OCI-LY7 (cell line): ENCODE measurements around the gene MYO7A. TPM values are rescaled to one million over a fixed set of nuclear protein-coding genes. Genes with fewer than 3 reads are reported as not detected.

Source experiments
- BruUV-seq: library from RNA; stranded (reverse); fragments of 400-500 nt; replicated peaks from 2 replicates; lab custom pipeline; 2021; lab: Mats Ljungman, UMichigan
- CTCF ChIA-PET: fragments of 300-600 bp; sonication (Branson Sonifier 250); formaldehyde crosslinking; loops from one replicate; lab custom pipeline; 2022; ENCODE audit warnings: antibody characterized with exemption; ENCODE audit not compliant: unreplicated experiment; lab: Charles Lee
- POLR2A ChIA-PET: fragments of 300-600 bp; sonication (Branson Sonifier 250); formaldehyde crosslinking; loops from one replicate; lab custom pipeline; 2022; ENCODE audit warnings: antibody characterized with exemption; lab: Charles Lee
- DNase-seq: peaks from one replicate; pipeline ENCODE4 v3.0.0-alpha.2; 2015; ENCODE audit warnings: low spot score
- H2AFZ ChIP-seq: fragments of 200-600 bp; sonication (generic), shearing (Covaris generic); 2 replicates; pipeline ENCODE4 v1.6.1; 2014; ENCODE audit warnings: mild to moderate bottlenecking, antibody characterized with exemption, low read length, moderate library complexity
- H3K27ac ChIP-seq: fragments of 200-600 bp; sonication (generic); 2 replicates; pipeline ENCODE4 v1.5.1; 2014; ENCODE audit warnings: mixed run types, low read depth, mild to moderate bottlenecking, moderate library complexity, low read length, inconsistent platforms; ENCODE audit not compliant: poor library complexity, severe bottlenecking
- H3K36me3 ChIP-seq: fragments of 200-600 bp; sonication (generic); 2 replicates; pipeline ENCODE4 v1.6.1; 2014; ENCODE audit warnings: mild to moderate bottlenecking, antibody characterized with exemption, low read length, moderate library complexity, mixed read lengths; ENCODE audit not compliant: insufficient read depth
- H3K4me1 ChIP-seq: fragments of 200-600 bp; sonication (generic); 2 replicates; pipeline ENCODE4 v1.5.1; 2014; ENCODE audit warnings: mild to moderate bottlenecking, low read length; ENCODE audit not compliant: insufficient read depth, poor library complexity, severe bottlenecking
- H3K4me2 ChIP-seq: fragments of 200-600 bp; sonication (generic); 2 replicates; pipeline ENCODE4 v1.6.1; 2014; ENCODE audit warnings: mild to moderate bottlenecking, low read length
- H3K4me3 ChIP-seq: fragments of 200-600 bp; sonication (generic); 2 replicates; pipeline ENCODE4 v1.5.1; 2014; ENCODE audit warnings: mild to moderate bottlenecking, low read depth, low read length; ENCODE audit not compliant: poor library complexity, severe bottlenecking
- H3K79me2 ChIP-seq: fragments of 200-600 bp; sonication (generic); 2 replicates; pipeline ENCODE4 v1.6.1; 2016; ENCODE audit warnings: low read depth, mild to moderate bottlenecking, low read length, moderate library complexity, mixed read lengths; ENCODE audit not compliant: insufficient read depth
- H3K9me2 ChIP-seq: fragments of 200-600 bp; sonication (generic); 2 replicates; pipeline ENCODE4 v1.6.1; 2016; ENCODE audit warnings: mild to moderate bottlenecking, low read length, mixed read lengths; ENCODE audit not compliant: insufficient read depth
- H3K9me3 ChIP-seq: fragments of 200-600 bp; sonication (generic); 2 replicates; pipeline ENCODE4 v1.6.1; 2014; ENCODE audit warnings: mild to moderate bottlenecking, mixed run types, low read length, mixed read lengths
- H4K20me1 ChIP-seq: fragments of 200-600 bp; sonication (generic); 2 replicates; pipeline ENCODE4 v1.6.1; 2014; ENCODE audit warnings: mild to moderate bottlenecking, antibody characterized with exemption, low read length, moderate library complexity, mixed read lengths; ENCODE audit not compliant: insufficient read depth
- EZH2phosphoT487 ChIP-seq: fragments of 200-600 bp; sonication (generic); IDR thresholded peaks from 2 replicates; pipeline ENCODE4 v1.6.1; 2018; ENCODE audit warnings: low read depth, borderline replicate concordance, mild to moderate bottlenecking, mixed run types, antibody characterized with exemption, low read length, moderate library complexity, mixed read lengths
- intact Hi-C: fragments of 100-400 bp; cut with micrococcal nuclease; formaldehyde crosslinking; loops from one replicate; pipeline ENCODE4 v1.10.0; 2022; ENCODE audit not compliant: unreplicated experiment
- total RNA-seq, 2 experiments: library from RNA; depleted of rRNA in 1 of 2; stranded (reverse); fragments of >200 nt in 1 of 2; shearing (Covaris generic) in 1 of 2; gene quantifications; 2 replicates each; pipeline ENCODE4 v1.2.3, GENCODE V29; 2014 to 2022
- TF ChIP-seq, protein P1 (sequence below): fragments of 200-600 bp; sonication (generic); conservative IDR thresholded peaks from 2 replicates; pipeline ENCODE4 v1.5.1; 2014; ENCODE audit warnings: mild to moderate bottlenecking, antibody characterized with exemption, low read length, moderate library complexity, mixed read lengths

Gene MYO7A
- total RNA-seq, 2 experiments from 2014 or later = not detected

DNA sequence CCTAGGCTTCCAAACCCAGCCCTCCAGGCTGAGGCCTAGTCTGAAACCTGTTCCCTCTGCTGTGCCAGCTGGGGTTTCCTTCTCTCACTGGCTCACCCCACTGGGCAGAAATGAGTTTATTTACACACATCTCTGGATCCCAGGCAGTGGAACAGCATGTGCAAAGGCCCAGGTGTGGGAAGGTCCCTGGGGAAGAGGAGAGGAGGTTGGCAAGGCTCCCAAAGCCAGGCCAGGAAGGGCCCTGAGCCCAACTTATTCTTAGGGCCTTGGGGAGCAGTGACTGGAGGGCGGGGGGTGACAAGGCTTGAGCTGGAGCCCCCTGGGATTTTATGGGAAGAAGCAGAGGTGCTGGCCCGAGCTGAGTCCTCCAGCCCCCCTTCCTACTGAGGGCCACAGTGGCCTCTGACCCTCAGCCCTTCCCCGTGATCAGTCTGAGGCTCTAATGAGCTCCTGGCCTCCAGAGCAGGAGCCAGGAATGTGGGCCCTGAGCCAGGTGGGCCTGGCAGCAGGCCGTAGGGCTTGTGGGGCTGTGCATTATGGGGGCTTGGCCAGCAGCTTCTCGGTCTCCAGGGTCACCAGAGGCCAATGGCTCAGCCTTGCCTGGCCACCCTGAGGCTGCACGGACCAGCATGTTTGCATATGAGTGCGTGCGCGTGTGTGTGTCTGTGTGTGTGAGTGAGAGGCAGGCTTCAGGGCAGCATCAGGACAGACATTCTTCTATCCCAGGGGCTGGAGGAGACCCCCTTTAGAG, 2.9 kb downstream of the MYO7A start:
- Histone ChIP-seq H3K4me3 (no peak overlapping the region), H3K79me2 (no peaks in the 10 kb centered on the region), H3K27ac (no peak overlapping the region), H3K36me3 (no peaks in the 10 kb centered on the region), H3K9me3 (no peaks in the 10 kb centered on the region), H2AFZ (no peak overlapping the region), H3K9me2 (no peaks in the 10 kb centered on the region), H4K20me1 (no peaks in the 10 kb centered on the region), H3K4me1 (peaks cover 11% of the 10 kb centered on the region), H3K4me2 (no peak overlapping the region)
- intact Hi-C loops = no loop called here
- no peak for DNase-seq
- CTCF ChIA-PET = no interaction called here
- POLR2A ChIA-PET = no interaction called here
- TF ChIP-seq, protein P1, sequence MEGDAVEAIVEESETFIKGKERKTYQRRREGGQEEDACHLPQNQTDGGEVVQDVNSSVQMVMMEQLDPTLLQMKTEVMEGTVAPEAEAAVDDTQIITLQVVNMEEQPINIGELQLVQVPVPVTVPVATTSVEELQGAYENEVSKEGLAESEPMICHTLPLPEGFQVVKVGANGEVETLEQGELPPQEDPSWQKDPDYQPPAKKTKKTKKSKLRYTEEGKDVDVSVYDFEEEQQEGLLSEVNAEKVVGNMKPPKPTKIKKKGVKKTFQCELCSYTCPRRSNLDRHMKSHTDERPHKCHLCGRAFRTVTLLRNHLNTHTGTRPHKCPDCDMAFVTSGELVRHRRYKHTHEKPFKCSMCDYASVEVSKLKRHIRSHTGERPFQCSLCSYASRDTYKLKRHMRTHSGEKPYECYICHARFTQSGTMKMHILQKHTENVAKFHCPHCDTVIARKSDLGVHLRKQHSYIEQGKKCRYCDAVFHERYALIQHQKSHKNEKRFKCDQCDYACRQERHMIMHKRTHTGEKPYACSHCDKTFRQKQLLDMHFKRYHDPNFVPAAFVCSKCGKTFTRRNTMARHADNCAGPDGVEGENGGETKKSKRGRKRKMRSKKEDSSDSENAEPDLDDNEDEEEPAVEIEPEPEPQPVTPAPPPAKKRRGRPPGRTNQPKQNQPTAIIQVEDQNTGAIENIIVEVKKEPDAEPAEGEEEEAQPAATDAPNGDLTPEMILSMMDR = no peak
- no peak for TF ChIP-seq EZH2phosphoT487
- no TSS peak for BruUV-seq

DNA sequence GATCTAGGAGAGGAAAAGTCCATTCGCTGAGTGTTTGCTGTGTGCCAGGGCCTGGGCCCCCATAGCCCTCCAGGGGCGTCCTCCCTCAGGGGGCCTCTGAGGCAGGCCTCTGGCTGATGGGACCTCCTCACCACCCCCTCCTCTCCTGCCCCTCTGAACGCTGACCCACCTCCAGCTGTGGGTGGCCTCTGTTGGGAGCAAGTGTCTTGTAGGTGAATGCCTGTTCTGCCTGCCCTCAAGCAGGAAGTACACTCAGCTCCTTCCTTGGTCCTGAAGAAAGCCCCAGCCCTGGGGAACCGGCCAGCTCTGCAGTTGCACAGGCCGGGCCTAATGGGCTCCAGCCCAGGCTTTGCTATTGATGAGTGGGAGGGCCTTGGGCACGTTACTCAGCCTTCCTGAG, 3.5 kb downstream of the MYO7A start:
- Histone ChIP-seq H3K4me1 (peaks cover 11% of the 10 kb centered on the region), H3K9me2 (no peaks in the 10 kb centered on the region), H4K20me1 (no peaks in the 10 kb centered on the region), H3K4me3 (no peak overlapping the region), H3K9me3 (no peaks in the 10 kb centered on the region), H3K79me2 (no peaks in the 10 kb centered on the region), H3K27ac (no peak overlapping the region), H3K4me2 (no peak overlapping the region), H3K36me3 (no peaks in the 10 kb centered on the region), H2AFZ (no peak overlapping the region)
- no peak for DNase-seq
- ChIA-PET POLR2A (no interaction called here), CTCF (no interaction called here)
- BruUV-seq = no TSS peak
- TF ChIP-seq, protein P1 = no peak
- no peak for TF ChIP-seq EZH2phosphoT487
- intact Hi-C loops = no loop called here

- Histone ChIP-seq H3K4me2 (no peak overlapping the region), H3K27ac (no peak overlapping the region), H3K9me2 (no peaks in the 10 kb centered on the region), H3K4me1 (no peaks in the 10 kb centered on the region), H3K79me2 (no peaks in the 10 kb centered on the region), H3K36me3 (no peaks in the 10 kb centered on the region), H2AFZ (no peak overlapping the region), H4K20me1 (no peaks in the 10 kb centered on the region), H3K9me3 (no peaks in the 10 kb centered on the region), H3K4me3 (no peak overlapping the region)
- ChIA-PET CTCF (no interaction called here), POLR2A (interaction anchor here (0.6 kb wide), 1 partner anchor 964 kb away, joined by 4 read pairs; no protein-coding TSS in a partner anchor)
- intact Hi-C loops = no loop called here
- no TSS peak for BruUV-seq
- TF ChIP-seq, protein P1 = no peak
- no peak for TF ChIP-seq EZH2phosphoT487
- DNase-seq = no peak
Observed at GRCh38 chr11:77135069-77135468, 7.0 kb downstream of the MYO7A start.
